Heart right ventricle (tissue), 16 donors: Measurements from ENCODE around the gene ALB. TPM values are rescaled to one million over a fixed set of nuclear protein-coding genes. Genes with fewer than 3 reads are reported as not detected.

Experiments
- ATAC-seq, 8 donors: fragments of 200-7000 bp; cut with Tn5 transposase; one replicate each; pipeline ENCODE4 v1.9.1; 2020; ENCODE audit warnings: mild to moderate bottlenecking in 8 of 8, moderate library complexity in 8 of 8, moderate number of reproducible peaks in 1 of 8
- DNase-seq, 2 donors: peaks; one replicate each; pipeline ENCODE4 v3.0.0-alpha.2; 2020
- H3K27ac ChIP-seq, 10 donors: fragments of 200-600 bp; sonication (generic) in 2 of 10; one replicate each; pipeline versions ENCODE4 v1.5.0 to v1.8.0; 2020 to 2022; ENCODE audit warnings: mild to moderate bottlenecking in 3 of 10
- H3K27me3 ChIP-seq, 7 donors: fragments of 200-600 bp; one replicate each; pipeline ENCODE4 v1.8.0; 2021 to 2022; ENCODE audit warnings: mild to moderate bottlenecking in 2 of 7
- H3K36me3 ChIP-seq, 9 donors: fragments of 200-600 bp; sonication (generic) in 1 of 9; one replicate each; pipeline versions ENCODE4 v1.5.0 to v1.8.0; 2020 to 2022; ENCODE audit warnings: mild to moderate bottlenecking in 2 of 9
- H3K4me1 ChIP-seq, 9 donors: fragments of 200-600 bp; sonication (generic) in 1 of 9; one replicate each; pipeline versions ENCODE4 v1.5.0 to v1.8.0; 2020 to 2022; ENCODE audit warnings: mild to moderate bottlenecking in 4 of 9
- H3K4me3 ChIP-seq, 10 donors: fragments of 200-600 bp; sonication (generic) in 2 of 10; one replicate each; pipeline versions ENCODE4 v1.5.0 to v1.8.0; 2020 to 2022; ENCODE audit warnings: mild to moderate bottlenecking in 7 of 10, moderate library complexity in 2 of 10
- H3K9me3 ChIP-seq, 11 donors: fragments of 200-600 bp in 10 of 11; sonication (generic) in 2 of 11; one replicate each; pipeline versions ENCODE4 v1.5.0 to v1.8.0; 2013 to 2022; ENCODE audit warnings: mild to moderate bottlenecking in 2 of 11, control low read depth in 1 of 11, moderate library complexity in 1 of 11
- WGBS, 2 donors: extraction: QIAGEN DNeasy Blood & Tissue Kit; methylation state at CpG; one replicate each; pipeline ENCODE4 v1.1.7; 2013; ENCODE audit warnings: inconsistent platforms in 1 of 2; 5-methylcytosine and 5-hydroxymethylcytosine counted together
- intact Hi-C, 10 donors: fragments of 100-400 bp; cut with DNase I; formaldehyde crosslinking; loops; one replicate each; pipeline versions ENCODE4 v1.11.1 to v1.14.2; 2022
- polyA plus RNA-seq, 2 donors: library from polyadenylated mRNA; stranded (reverse); fragments of 200-250 nt; gene quantifications; one replicate each; pipeline ENCODE4 v1.2.3, GENCODE V29; 2013
- total RNA-seq, 10 donors: library from RNA; stranded (reverse); fragmentation: NEBNext Ultra II Directional in 3 of 10; extraction: Animal tissue kit (Norgen Biotek cat#: 25700) in 3 of 10; gene quantifications; one replicate each; pipeline versions ENCODE4 v1.2.1 to v1.2.4, GENCODE V29; 2021 to 2023
- TF ChIP-seq, protein P1 (sequence below), 9 donors: fragments of 200-600 bp; sonication (generic) in 2 of 9; IDR thresholded peaks; one replicate each; pipeline versions ENCODE4 v1.5.0 to v1.8.0; 2021 to 2022; ENCODE audit warnings: antibody characterized with exemption in 9 of 9, mild to moderate bottlenecking in 5 of 9, moderate library complexity in 1 of 9
- donor health status: Arrhythmogenic right ventricular cardiomyopathy.
- donor health status: ischemic (EF 13 %, LVEDD 7.1; RV severe dilation, severe dysfunction).
- donor health status: healthy with polysubstance abuse.
- donor health status: DM: no; HTN: yes; CAD: no.
- donor health status: DM: no; HTN: no; CAD: no.
- donor health status: ischemic (EF 25% LVEDD 6.9; RV normal size, moderate dysfunction).
- donor health status: ischemic (EF 25% LVEDD 5.7; RV mildly dilated, moderate dysfunction).
- donor health status: healthy.
- donor health status: DM: yes; HTN: yes; CAD: no.
- donor health status: Ischemic cardiomyopathy.
- donor health status: ischemic (EF 35%, LVEDD 5.7; RV mildly dilated, moderate dysfunction).
- donor health status: nonischemic (EF 11% LVEDD 7.7; RV severe dilation, severe dysfunction).
- donor health status: DM: yes; HTN: yes; CAD: no.
- donor health status: PGD.
- donor health status: ischemic (EF 29% LVEDD 5.4; RV normal size, mild dysfunction).
- donor health status: nonischemic (EF 23%, LVEDD 6.1; RV moderate dilation, normal function).

The ALB gene
- total and polyA plus RNA-seq, 12 donors, result 0.06 to 2.4 (median 0.53) TPM; not detected in 7

DNA sequence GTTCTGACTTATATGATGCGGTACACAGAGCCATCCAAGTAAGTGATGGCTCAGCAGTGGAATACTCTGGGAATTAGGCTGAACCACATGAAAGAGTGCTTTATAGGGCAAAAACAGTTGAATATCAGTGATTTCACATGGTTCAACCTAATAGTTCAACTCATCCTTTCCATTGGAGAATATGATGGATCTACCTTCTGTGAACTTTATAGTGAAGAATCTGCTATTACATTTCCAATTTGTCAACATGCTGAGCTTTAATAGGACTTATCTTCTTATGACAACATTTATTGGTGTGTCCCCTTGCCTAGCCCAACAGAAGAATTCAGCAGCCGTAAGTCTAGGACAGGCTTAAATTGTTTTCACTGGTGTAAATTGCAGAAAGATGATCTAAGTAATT lies 16.5 kb downstream of the ALB start:
- ATAC-seq (no peak), DNase-seq (no peak)
- TF ChIP-seq, protein P1, sequence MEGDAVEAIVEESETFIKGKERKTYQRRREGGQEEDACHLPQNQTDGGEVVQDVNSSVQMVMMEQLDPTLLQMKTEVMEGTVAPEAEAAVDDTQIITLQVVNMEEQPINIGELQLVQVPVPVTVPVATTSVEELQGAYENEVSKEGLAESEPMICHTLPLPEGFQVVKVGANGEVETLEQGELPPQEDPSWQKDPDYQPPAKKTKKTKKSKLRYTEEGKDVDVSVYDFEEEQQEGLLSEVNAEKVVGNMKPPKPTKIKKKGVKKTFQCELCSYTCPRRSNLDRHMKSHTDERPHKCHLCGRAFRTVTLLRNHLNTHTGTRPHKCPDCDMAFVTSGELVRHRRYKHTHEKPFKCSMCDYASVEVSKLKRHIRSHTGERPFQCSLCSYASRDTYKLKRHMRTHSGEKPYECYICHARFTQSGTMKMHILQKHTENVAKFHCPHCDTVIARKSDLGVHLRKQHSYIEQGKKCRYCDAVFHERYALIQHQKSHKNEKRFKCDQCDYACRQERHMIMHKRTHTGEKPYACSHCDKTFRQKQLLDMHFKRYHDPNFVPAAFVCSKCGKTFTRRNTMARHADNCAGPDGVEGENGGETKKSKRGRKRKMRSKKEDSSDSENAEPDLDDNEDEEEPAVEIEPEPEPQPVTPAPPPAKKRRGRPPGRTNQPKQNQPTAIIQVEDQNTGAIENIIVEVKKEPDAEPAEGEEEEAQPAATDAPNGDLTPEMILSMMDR (IDR thresholded peaks at IDR 0.05), result no peak
- H3K9me3 ChIP-seq, result no peaks in the 10 kb centered on the region
- WGBS, 2 donors, result 79 to 84% methylated on average over 2 of the region's 2 CpGs
- no peak overlapping the region for H3K27ac ChIP-seq
- intact Hi-C loops, result no loop called here
- H3K4me1 ChIP-seq, result no peaks in the 10 kb centered on the region
- H3K27me3 ChIP-seq, result no peaks in the 10 kb centered on the region
- H3K36me3 ChIP-seq, result no peaks in the 10 kb centered on the region
- no peak overlapping the region for H3K4me3 ChIP-seq

DNA sequence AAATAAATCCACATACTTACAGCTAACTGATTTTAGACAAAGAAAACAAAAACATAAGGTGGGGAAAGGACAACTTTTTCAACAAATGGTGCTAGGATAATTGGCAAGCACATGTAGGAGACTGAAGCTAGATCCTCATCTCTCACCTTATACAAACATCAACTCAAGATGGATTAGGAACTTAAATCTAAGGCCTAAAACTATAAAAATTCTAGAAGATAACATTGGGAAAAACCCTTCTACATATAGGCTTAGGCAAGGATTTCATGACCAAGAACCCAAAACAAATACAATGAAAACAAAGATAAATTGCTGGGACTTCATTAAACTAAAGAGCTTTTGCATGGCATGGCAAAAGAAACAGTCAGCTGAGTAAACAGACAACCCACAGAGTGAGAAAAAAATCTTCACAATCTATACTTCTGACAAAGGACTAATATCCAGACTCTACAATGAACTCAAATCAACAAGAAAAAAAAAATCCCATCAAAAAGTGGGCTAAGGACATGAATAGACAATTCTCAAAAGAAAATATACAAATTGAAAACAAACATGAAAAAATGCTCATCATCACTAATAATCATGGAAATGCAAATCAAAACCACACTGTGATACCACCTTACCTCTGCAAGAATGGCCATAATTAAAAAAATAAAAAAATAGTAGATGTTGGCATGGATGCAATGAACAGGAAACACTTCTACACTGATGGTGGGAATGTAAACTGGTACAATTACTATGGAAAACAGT lies 17.8 kb downstream of the ALB start:
- Histone ChIP-seq H3K27me3 (no peaks in the 10 kb centered on the region), H3K9me3 (no peaks in the 10 kb centered on the region), H3K4me1 (no peaks in the 10 kb centered on the region), H3K27ac (no peak overlapping the region), H3K4me3 (no peak overlapping the region), H3K36me3 (no peaks in the 10 kb centered on the region)
- TF ChIP-seq, protein P1 (IDR thresholded peaks at IDR 0.05), result no peak
- ATAC-seq (no peak), DNase-seq (no peak)
- intact Hi-C loops, result no loop called here

DNA sequence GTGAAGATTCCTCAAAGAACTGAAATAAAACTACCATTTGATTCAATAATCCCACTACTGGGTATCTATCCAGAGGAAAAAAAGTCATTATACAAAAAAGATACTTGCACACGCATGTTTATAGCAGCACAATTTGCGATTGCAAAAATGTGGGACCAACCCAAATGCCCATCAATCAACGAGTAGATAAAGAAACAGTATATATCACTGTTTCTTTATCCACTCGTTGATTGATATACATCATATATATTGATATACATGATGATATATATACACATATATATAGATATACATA lies 18.3 kb downstream of the ALB start:
- Histone ChIP-seq H3K27ac (no peak overlapping the region), H3K36me3 (no peaks in the 10 kb centered on the region), H3K27me3 (no peaks in the 10 kb centered on the region), H3K4me1 (no peaks in the 10 kb centered on the region), H3K9me3 (no peaks in the 10 kb centered on the region), H3K4me3 (no peak overlapping the region)
- DNase-seq (no peak), ATAC-seq (no peak)
- TF ChIP-seq, protein P1 (IDR thresholded peaks at IDR 0.05), result no peak
- 81 to 82% methylated on average over 4 of the region's 4 CpGs for WGBS, 2 donors
- intact Hi-C loops, result no loop called here

DNA sequence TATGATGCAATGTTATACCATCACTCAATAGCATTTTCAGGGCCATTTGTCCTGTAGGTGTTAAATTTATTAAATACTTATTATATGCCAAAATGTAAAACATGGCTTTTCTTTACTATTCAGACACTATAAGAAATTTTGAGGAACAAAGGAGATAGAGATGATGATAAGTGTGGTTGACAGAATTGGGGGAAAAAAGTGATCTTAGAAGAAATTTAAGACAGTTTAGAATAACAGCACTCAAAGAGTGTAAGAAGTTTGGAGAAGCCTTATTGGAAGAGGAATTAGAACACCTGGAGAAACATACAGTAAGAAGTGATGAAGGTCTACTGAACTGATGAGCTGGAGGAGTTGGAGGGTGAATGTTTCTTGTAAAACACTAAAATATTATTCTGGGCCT lies 19.1 kb downstream of the ALB start:
- ATAC-seq, result no peak
- no peaks in the 10 kb centered on the region for H3K9me3 ChIP-seq
- no peaks in the 10 kb centered on the region for H3K27me3 ChIP-seq
- TF ChIP-seq, protein P1 (IDR thresholded peaks at IDR 0.05), result no peak
- no peak overlapping the region for H3K27ac ChIP-seq
- intact Hi-C loops, result no loop called here
- H3K4me1 ChIP-seq, result no peaks in the 10 kb centered on the region
- H3K36me3 ChIP-seq, result no peaks in the 10 kb centered on the region
- H3K4me3 ChIP-seq, result no peak overlapping the region
- DNase-seq, result no peak
